SK-N-SH (cell line): Measurements from ENCODE around the gene C18orf63. TPM values are rescaled to one million over a fixed set of nuclear protein-coding genes. Genes with fewer than 3 reads are reported as not detected.

ENCODE experiments used
- CTCF ChIA-PET: fragments of 300-600, 350-600 bp; formaldehyde crosslinking; extraction: SDS; loops from one replicate; lab custom pipeline; 2021; lab: Yijun Ruan, JAX
- POLR2A ChIA-PET: fragments of 350-600 bp; sonication (Branson Sonifier 250); formaldehyde crosslinking; extraction: SDS; loops from one replicate; lab custom pipeline; 2020; ENCODE audit warnings: antibody characterized with exemption, inconsistent platforms; lab: Yijun Ruan, JAX
- DNase-seq: peaks from one replicate; pipeline ENCODE4 v3.0.0; 2012
- H2AFZ ChIP-seq: fragments of 200-600 bp; sonication (generic); 2 replicates; pipeline ENCODE4 v1.8.1; 2016; ENCODE audit warnings: antibody characterized with exemption, mild to moderate bottlenecking, low read depth
- H3F3A ChIP-seq: fragments of 200-600 bp; sonication (generic); replicated peaks from 2 replicates; pipeline ENCODE3; 2016; ENCODE audit warnings: antibody characterized with exemption, mild to moderate bottlenecking; ENCODE audit not compliant: insufficient read depth
- H3K27ac ChIP-seq, 2 experiments: fragments of 200-500 bp in 1 of 2; fragments of 200-600 bp in 1 of 2; sonication (Bioruptor generic) in 1 of 2; sonication (generic), shearing (Covaris generic) in 1 of 2; 2 replicates each; pipeline versions ENCODE4 v1.5.1 to v1.6.1; 2014 to 2016; ENCODE audit warnings: low read depth in 2 of 2, inconsistent platforms in 1 of 2, low read length in 1 of 2, mild to moderate bottlenecking in 1 of 2, mixed read lengths in 1 of 2
- H3K27me3 ChIP-seq: fragments of 200-600 bp; sonication (generic), shearing (Covaris generic); 2 replicates; pipeline ENCODE4 v1.6.1; 2016; ENCODE audit warnings: mixed run types; ENCODE audit not compliant: insufficient read depth
- H3K36me3 ChIP-seq, 2 experiments: fragments of 200-500 bp in 1 of 2; fragments of 200-600 bp in 1 of 2; sonication (Bioruptor generic) in 1 of 2; sonication (generic) in 1 of 2; replicated peaks in 1 of 2; 2 replicates each; pipeline versions ENCODE3 to v1.5.1; 2014 to 2016; ENCODE audit warnings: low read length in 1 of 2, mild to moderate bottlenecking in 1 of 2; ENCODE audit not compliant: insufficient read depth in 2 of 2, control insufficient read depth in 1 of 2
- H3K4me1 ChIP-seq, 2 experiments: fragments of 200-500 bp in 1 of 2; fragments of 200-600 bp in 1 of 2; sonication (Bioruptor generic) in 1 of 2; sonication (generic), shearing (Covaris generic) in 1 of 2; 2 replicates each; pipeline versions ENCODE4 v1.5.1 to v1.6.1; 2014 to 2016; ENCODE audit warnings: low read depth in 1 of 2, low read length in 1 of 2, mixed run types in 1 of 2; ENCODE audit not compliant: insufficient read depth in 2 of 2, control insufficient read depth in 1 of 2
- H3K4me2 ChIP-seq: fragments of 200-600 bp; sonication (generic), shearing (Covaris generic); 2 replicates; pipeline ENCODE4 v1.6.1; 2017; ENCODE audit warnings: mixed run types
- H3K4me3 ChIP-seq, 2 experiments: fragments of 200-500 bp in 1 of 2; fragments of 200-600 bp in 1 of 2; sonication (Bioruptor generic) in 1 of 2; sonication (generic), shearing (Covaris generic) in 1 of 2; 2 replicates each; pipeline versions ENCODE4 v1.5.1 to v1.8.1; 2014 to 2016; ENCODE audit warnings: low read depth in 2 of 2, inconsistent platforms in 1 of 2, low read length in 1 of 2, mild to moderate bottlenecking in 1 of 2, mixed read lengths in 1 of 2, moderate library complexity in 1 of 2
- H3K79me2 ChIP-seq: fragments of 200-600 bp; sonication (generic); 2 replicates; pipeline ENCODE4 v1.8.1; 2017; ENCODE audit warnings: mild to moderate bottlenecking; ENCODE audit not compliant: insufficient read depth
- H3K9ac ChIP-seq: fragments of 200-600 bp; sonication (generic); 2 replicates; pipeline ENCODE4 v1.6.1; 2017; ENCODE audit warnings: mixed run types
- H3K9me2 ChIP-seq: fragments of 200-600 bp; sonication (generic); 2 replicates; pipeline ENCODE4 v1.6.1; 2017; ENCODE audit warnings: mixed run types
- H3K9me3 ChIP-seq: fragments of 200-600 bp; sonication (generic); 2 replicates; pipeline ENCODE4 v1.6.1; 2017; ENCODE audit warnings: mixed run types, mild to moderate bottlenecking, moderate library complexity
- H4K20me1 ChIP-seq: fragments of 200-600 bp; sonication (generic); 2 replicates; pipeline ENCODE4 v1.6.1; 2017; ENCODE audit warnings: mild to moderate bottlenecking, mixed run types; ENCODE audit not compliant: insufficient read depth
- CHD2 ChIP-seq: fragments of 150-350 bp; IDR thresholded peaks from 2 replicates; pipeline ENCODE4 v1.6.1; 2018; ENCODE audit warnings: low read length; ENCODE audit not compliant: partially characterized antibody
- ELF1 ChIP-seq: IDR thresholded peaks from 2 replicates; pipeline ENCODE4 v1.4.0; 2012
- EZH2phosphoT487 ChIP-seq: fragments of 200-600 bp; sonication (generic); IDR thresholded peaks from 2 replicates; pipeline ENCODE4 v1.6.1; 2017; ENCODE audit warnings: low read depth, mixed run types, mild to moderate bottlenecking, antibody characterized with exemption, moderate library complexity, borderline replicate concordance
- GATA2 ChIP-seq: sonication (generic); formaldehyde crosslinking; IDR thresholded peaks from 2 replicates; pipeline ENCODE4 v1.5.0; 2020; ENCODE audit warnings: mild to moderate bottlenecking, missing genetic modification reagents
- MAX ChIP-seq: IDR thresholded peaks from 2 replicates; pipeline ENCODE4 v1.4.0; 2012; ENCODE audit warnings: low read depth
- NRF1 ChIP-seq: IDR thresholded peaks from 2 replicates; pipeline ENCODE4 v1.6.1; 2012; ENCODE audit warnings: low read depth, mild to moderate bottlenecking, low read length
- POLR2AphosphoS5 ChIP-seq: IDR thresholded peaks from 2 replicates; pipeline ENCODE4 v1.6.1; 2012; ENCODE audit warnings: low read depth, low read length
- RAD21 ChIP-seq: IDR thresholded peaks from 2 replicates; pipeline ENCODE4 v1.6.1; 2012; ENCODE audit warnings: mild to moderate bottlenecking, low read length
- REST ChIP-seq: IDR thresholded peaks from 2 replicates; pipeline ENCODE4 v1.6.1; 2012; ENCODE audit warnings: mild to moderate bottlenecking, low read depth, low read length, moderate library complexity
- SIN3A ChIP-seq: IDR thresholded peaks from 2 replicates; pipeline ENCODE4 v1.6.1; 2012; ENCODE audit warnings: low read depth, mild to moderate bottlenecking, low read length, moderate library complexity, borderline replicate concordance
- TEAD4 ChIP-seq: IDR thresholded peaks from 2 replicates; pipeline ENCODE4 v1.4.0; 2012; ENCODE audit warnings: mild to moderate bottlenecking, borderline replicate concordance; ENCODE audit not compliant: insufficient read depth
- USF1 ChIP-seq: IDR thresholded peaks from 2 replicates; pipeline ENCODE4 v1.4.0; 2012; ENCODE audit warnings: low read depth, borderline replicate concordance
- USF2 ChIP-seq: fragments of 150-350 bp; IDR thresholded peaks from 2 replicates; pipeline ENCODE4 v1.6.1; 2017; ENCODE audit warnings: antibody characterized with exemption, low read length, low read depth, borderline replicate concordance
- YY1 ChIP-seq: IDR thresholded peaks from 2 replicates; pipeline ENCODE4 v1.4.0; 2012; ENCODE audit warnings: low read depth, mild to moderate bottlenecking
- ZBTB33 ChIP-seq: IDR thresholded peaks from 2 replicates; pipeline ENCODE4 v1.4.0; 2012; ENCODE audit warnings: low read depth, borderline replicate concordance
- WGBS: methylation state at CpG from one replicate; pipeline ENCODE4 v1.1.6; 2017; ENCODE audit warnings: low lambda C conversion rate; 5-methylcytosine and 5-hydroxymethylcytosine counted together
- polyA plus RNA-seq, 3 experiments: library from polyadenylated mRNA; depleted of rRNA; stranded (reverse); fragments of >200 nt; gene quantifications; 2 replicates each; pipeline ENCODE4 v1.2.3, GENCODE V29; 2012

The C18orf63 gene
- polyA plus RNA-seq, 1 of the 3 experiments (the other 2 are of a cell fraction) = not detected

GRCh38 chr18:74288730-74289129, 26.9 kb upstream of the C18orf63 start:
- H3K27ac ChIP-seq = no peak overlapping the region
- no peaks in the 10 kb centered on the region for H3K9me3 ChIP-seq
- H3F3A ChIP-seq = no peaks in the 10 kb centered on the region
- peaks cover 0 to 27% of the 10 kb centered on the region in 2 experiments; a peak in 1 of 4 replicates for H3K4me1 ChIP-seq
- H3K4me3 ChIP-seq = no peak overlapping the region
- no peak overlapping the region for H3K9ac ChIP-seq
- H3K79me2 ChIP-seq = no peaks in the 10 kb centered on the region
- H3K4me2 ChIP-seq = no peak overlapping the region
- H4K20me1 ChIP-seq = no peaks in the 10 kb centered on the region
- ChIA-PET POLR2A (no interaction called here), CTCF (no interaction called here)
- no peaks in the 10 kb centered on the region for H3K36me3 ChIP-seq
- TF ChIP-seq REST = no peak
- TF ChIP-seq NRF1 = no peak
- no peak for TF ChIP-seq USF2
- TF ChIP-seq POLR2AphosphoS5 = no peak
- no peak for TF ChIP-seq ZBTB33
- no peak for TF ChIP-seq GATA2 (CRISPR knock-in tag)
- TF ChIP-seq SIN3A = no peak
- TF ChIP-seq ELF1 = no peak
- TF ChIP-seq TEAD4 = no peak
- no peaks in the 10 kb centered on the region for H3K9me2 ChIP-seq
- H2AFZ ChIP-seq = no peak overlapping the region
- no peaks in the 10 kb centered on the region for H3K27me3 ChIP-seq
- no peak for DNase-seq
- 84% methylated on average over 9 of the region's 9 CpGs for whole genome bisulfite sequencing

GRCh38 chr18:74289137-74289536, 26.5 kb upstream of the C18orf63 start:
- Histone ChIP-seq H3K27ac (no peak overlapping the region), H3K79me2 (no peaks in the 10 kb centered on the region), H3K4me2 (no peak overlapping the region), H3K9me3 (no peaks in the 10 kb centered on the region), H3F3A (no peaks in the 10 kb centered on the region), H3K4me1 (peaks cover 0 to 26% of the 10 kb centered on the region in 2 experiments; a peak in 1 of 4 replicates), H3K36me3 (no peaks in the 10 kb centered on the region), H3K9ac (no peak overlapping the region), H3K9me2 (no peaks in the 10 kb centered on the region), H2AFZ (no peak overlapping the region), H4K20me1 (no peaks in the 10 kb centered on the region), H3K4me3 (no peak overlapping the region), H3K27me3 (no peaks in the 10 kb centered on the region)
- ChIA-PET CTCF (no interaction called here), POLR2A (no interaction called here)
- DNase-seq = no peak
- 63% methylated on average over 3 of the region's 3 CpGs for WGBS
- TF ChIP-seq ELF1 (no peak), YY1 (no peak), MAX (no peak), RAD21 (no peak), ZBTB33 (no peak), CHD2 (no peak), EZH2phosphoT487 (no peak), USF1 (no peak)
- TF ChIP-seq, all 33 proteins: peak for 0
